Measurements from ENCODE around the gene ZNF117.
"Not testable (repeated sequence)": the region's sequence is repeated elsewhere in the genome, so short reads cannot be mapped to it uniquely, and the experiment has no call there.

Gene ZNF117

DNA sequence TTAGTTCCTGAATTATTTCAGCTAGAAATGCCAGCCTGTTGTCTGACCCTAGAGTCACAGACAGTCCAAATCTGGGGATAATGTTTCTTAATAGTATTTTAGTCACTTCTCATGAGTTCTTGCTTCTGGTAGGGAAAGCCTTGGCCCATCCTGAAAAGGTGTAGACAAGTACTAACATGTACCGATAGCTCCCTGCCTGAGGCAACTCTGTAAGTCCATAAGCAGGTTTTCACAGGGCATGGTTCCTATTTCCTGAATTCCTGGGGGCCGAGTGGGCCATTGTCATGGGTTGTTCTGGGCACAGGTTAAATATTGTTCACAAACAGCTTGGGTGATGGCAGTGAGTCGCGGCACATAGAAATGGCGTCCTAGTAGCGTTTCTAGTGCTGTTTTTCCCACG, 3.1 kb upstream of the ZNF117 start:
- DNase-seq: no peak

DNA sequence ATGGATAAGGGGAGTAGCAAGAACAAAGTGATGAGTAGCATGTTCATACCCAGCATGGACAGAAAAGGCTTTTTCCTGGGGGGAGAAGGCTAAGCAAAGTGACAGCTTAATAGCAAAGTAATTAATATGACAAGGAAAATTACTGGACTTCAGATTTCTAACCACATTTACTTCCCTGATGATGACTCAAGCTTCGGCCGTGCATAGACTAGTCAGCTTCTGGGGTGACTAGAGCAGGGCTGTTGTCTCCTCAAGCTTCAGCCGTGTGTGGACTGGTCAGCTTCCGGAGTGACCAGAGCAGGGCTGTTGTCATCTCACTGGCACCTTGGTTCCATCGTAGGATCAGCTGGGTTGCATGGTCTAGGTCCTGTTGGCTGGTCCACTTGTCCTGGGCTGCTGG, 2.1 kb upstream of the ZNF117 start:
- no peak for DNase-seq

DNA sequence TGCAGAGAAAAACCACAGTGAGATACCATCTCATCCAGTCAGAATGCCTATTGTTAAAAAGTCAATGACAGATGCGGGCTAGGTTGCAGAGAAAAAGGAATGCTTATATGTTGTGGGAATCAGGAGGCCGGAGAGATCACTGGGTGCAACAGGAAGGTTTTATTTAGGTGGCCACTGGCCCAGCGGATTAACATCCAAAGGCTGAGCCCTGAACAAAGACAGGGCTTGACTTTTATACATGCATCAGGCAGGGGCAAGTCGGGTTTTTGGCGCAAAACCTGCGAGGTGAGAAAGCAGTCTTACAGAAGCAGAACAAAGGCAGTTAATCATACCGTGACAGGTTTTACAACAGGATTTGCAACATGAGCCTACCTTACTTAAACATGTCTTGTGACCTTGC, 620 bp downstream of the ZNF117 start:
- no peak for DNase-seq

DNA sequence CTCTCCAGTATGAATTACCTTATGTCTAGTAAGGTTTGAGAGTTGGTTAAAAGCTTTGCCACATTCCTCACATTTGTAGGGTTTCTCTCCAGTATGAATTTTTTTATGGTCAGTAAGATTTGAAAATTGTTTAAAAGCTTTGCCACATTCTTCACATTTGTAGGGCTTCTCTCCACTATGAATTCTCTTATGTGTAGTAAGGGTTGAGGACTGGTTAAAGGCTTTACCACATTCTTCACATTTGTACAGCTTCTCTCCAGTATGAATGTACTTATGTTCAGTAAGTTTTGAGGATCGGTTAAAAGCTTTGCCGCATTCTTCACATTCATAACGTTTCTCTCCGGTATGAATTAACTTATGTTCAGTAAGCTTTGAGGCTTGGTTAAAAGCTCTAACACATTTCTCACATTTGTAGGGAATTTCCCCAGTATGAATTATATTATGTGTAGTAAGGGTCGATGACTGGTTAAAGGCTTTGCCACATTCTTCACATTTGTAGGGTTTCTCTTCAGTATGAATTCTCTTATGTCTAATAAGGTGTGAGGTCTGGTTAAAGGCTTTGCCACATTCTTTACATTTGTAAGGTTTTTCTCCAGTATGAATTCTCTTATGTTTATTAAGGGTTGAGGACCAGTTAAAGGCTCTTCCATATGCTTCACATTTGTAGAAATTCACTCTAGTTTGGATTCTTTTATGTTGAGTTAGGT, 12.2 kb downstream of the ZNF117 start:
- DNase-seq: no peak

DNA sequence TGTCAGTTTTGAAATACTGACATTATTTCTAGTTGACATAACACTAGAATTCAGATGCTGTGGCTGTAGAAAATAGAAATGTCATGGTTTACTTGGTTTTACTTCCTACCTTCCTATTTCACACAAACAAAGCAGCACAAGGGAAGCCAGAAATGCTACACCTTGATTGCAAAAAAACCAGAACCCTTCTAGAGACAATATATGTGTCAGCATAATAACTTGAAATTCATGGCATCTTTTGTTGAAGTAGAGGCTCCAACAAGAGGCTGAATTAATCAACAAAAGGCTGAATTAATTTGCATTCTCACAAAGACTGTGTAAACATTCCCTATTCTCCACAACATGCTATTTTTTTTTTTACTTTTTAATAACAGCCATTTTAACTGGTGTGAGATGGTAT, 25.2 kb downstream of the ZNF117 start:
- no peak for DNase-seq

DNA sequence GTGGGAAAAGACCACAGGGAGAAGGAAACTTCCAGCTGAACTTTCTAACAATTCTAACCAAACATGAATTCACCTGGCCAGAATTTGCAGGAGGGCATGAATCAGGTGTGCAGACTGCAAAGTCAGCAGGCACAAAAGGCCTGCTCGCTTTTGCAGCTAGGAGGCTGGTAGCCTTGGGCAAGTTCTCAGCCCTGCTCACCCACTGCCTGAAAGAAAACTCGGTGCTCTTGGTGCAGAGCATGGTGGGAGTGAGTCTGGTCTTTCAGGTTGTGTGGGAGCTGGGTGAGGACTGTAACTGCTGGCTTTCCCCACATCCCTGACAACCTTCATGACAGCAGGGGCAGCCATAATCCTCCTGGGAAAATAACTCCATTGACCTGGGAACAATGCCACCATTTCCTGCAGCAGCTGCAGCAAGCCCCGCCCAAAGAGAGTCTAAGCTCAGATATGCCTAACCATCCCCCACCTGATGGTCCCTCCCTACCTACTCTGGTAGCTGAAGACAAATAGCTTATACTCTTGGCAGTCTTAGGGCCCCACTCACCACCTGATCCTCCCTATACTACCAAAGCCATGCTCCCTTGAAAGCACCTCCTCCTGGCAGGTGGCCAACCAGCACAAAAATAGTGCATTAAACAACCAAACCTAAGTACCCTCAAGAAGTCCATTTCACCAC, 31.6 kb downstream of the ZNF117 start:
- DNase-seq: no peak

DNA sequence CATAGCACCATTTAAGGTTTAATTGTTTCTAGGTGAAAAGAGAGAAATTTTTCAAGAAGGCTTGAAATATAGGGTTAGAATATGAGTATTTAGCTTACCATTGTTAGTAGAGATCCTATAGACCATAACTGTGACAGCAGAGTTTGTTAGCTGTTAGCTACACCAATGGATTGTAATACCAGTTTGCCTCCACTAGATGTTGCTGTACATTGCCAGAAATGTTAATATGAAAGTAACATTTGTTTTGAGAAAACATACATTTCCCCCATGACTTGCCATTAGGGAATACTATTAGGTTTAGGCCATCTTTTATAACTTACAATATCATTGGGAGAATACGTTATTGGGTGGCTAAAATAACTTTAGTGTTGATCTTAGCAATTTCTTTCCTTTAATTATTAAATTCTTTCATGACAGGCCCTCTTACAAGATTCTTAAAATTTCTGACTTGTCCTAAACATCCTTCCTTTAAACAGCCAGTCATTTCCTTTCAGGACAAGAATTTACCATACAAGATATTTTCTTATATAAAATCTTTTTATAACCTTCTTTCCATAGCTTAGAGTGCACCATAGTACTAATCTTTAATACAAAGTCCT, 39.5 kb downstream of the ZNF117 start:
- peak; percentile 60 for DNase-seq

DNA sequence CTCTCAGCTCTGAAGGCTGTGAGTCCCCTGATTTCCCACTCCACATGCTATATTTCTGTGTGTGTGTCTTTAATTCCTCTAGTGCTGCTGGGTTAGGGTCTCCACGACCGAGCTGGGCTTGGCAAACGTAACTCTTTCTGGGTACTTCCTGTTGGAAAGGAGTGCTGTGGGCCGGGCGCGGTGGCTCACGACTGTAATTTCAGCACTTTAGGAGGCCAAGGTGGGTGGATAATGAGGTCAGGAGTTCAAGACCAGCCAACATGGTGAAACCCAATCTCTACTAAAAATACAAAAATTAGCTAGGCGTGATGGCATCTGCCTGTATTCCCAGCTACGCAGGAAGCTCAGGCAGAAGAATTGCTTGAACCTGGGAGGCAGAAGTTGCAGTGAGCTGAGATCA, 40.2 kb downstream of the ZNF117 start:
- DNase-seq: not testable (repeated sequence)

DNA sequence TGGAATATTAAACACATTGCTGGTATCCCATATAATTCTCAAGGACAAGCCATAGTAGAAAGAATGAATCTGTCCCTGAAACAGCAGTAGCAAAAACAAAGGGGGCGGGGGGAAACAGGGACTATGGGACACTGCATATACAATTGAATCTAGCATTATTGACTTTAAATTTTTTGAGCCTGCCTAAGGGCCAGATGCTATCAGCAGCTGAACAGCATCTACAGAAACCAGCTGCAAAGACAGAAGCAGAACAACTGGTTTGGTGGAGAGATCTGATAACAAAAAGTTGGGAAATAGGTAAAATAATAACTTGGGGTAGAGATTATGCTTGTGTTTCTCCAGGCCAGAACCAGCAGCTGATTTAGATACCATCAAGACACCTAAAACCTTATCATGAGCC, 42.1 kb downstream of the ZNF117 start:
- DNase-seq: not testable (repeated sequence)

DNA sequence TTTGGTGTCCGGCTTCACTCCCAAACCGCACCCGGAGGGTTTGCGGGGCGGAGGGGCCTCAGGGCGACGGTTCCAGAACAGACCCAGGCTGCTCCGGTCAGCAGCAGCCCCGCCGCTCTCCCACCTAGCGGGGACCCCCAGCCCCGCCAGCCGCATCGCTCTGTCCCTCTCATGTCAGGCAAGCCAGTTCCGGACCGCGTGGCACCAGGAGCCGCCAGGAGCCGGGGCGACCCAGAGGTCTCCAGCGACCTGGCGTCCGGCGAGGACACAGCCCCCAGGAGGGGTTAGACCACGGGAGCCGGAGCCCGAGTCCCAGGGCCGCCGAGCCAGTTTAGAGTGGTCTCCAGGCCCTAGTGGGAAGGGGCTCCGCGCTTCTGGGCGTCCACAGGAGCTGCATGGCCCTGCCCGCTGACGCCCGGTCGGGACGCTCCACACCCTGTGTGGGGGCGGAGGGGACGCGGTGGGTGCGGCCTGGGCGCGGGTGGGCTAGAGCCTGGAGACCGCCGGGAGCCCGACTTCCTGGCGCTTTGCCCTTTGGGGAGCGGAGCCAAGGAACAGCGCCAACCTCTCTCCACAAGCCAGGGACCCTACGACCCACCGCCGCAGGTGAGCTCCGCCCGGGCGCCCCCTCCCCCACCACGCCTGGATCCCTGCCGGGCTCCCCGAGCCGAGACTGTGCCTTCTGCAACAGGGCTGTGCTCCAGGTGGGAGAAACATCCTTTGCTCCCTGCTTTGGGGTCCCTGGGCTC, 43.4 kb downstream of the ZNF117 start:
- DNase-seq: no peak

DNA sequence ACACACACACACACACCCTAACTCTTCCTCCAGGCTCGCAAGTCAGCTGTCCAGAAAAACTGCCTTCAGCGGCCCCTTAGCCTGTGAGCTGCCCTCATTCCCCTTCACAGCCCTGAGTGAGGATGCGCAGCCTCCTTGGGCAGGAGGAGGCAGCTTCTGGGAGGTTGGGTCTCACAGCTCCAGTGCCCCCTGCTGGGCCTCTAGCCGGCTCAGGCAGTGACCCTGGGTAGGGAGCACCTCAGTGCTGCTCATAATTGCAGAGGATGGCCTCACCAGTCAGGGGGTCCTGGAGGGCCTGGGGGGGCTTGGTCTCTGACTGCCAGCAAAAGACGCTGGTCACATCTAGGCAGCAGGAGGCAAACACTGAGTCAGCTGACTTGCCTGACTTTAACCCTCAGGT, 44.1 kb downstream of the ZNF117 start:
- DNase-seq: no peak

DNA sequence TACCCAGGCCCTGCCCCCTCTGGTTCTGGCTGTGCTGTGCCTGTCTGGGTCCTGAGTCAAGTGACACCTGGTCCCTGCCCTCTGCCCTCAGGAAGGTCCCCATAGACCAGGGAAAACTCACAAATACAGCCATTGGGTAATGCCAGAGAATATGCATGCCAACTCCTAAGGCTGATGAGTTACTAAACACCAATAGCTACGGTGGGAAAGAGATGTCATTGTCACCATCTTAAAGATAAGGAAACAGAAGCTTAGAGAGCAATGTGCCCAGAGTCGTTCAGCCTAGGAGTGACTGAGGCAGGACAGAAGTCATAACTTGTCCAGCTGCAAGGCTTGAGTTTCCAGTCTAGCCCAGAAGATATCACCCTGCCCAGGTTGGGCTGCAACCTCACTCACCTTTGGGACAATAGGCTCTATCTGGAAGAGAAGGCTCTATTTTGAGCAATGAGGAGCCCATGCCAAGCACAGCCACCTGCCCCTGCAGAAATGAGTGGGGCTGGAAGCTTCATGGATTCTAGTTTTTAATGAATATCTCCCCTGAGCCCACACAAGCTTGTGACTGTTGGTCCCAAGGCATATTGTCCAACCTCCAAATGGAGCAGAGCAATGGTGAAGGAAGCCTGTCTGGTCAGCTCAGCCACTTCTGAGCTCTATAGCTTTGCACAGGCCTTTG, 45.2 kb downstream of the ZNF117 start:
- DNase-seq: no peak

DNA sequence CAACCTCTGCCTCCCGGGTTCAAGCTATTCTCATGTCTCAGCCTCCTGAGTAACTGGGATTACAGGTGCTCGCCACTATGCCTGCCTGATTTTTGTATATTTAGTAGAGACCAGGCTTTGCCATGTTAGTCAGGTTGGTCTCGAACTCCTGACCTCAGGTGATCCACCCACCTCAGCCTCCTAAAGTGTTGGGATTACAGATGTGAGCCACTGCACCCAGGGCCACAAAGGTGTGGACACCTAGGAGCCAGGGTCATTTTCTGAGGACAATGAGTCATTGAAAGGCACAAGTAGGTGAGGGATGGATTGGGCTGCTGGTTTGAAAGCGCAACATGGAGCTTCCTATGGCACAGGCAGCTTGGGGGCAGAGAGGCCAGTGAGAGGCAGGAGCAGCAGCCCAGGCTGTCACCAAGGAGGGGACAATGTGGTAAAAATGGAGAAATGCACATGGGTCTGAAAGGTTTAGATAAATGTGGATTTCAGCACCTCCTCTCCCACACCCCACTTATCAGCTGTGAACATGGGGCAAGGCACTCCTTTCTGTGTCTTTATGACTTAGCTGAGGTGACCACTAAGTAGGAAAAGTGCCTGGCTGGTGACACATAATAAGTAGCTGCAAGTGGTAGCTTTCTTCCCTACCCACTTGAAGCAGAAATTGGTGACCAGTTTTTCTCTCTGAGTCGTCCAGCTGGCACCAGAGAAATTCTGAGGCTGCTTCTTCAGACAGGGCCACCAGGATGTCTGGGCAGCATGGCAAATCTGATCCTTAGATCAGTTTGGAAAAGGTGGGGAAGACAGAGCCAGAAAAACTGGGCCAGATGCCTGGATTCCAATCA, 46.0 kb downstream of the ZNF117 start:
- DNase-seq: not testable (repeated sequence)

DNA sequence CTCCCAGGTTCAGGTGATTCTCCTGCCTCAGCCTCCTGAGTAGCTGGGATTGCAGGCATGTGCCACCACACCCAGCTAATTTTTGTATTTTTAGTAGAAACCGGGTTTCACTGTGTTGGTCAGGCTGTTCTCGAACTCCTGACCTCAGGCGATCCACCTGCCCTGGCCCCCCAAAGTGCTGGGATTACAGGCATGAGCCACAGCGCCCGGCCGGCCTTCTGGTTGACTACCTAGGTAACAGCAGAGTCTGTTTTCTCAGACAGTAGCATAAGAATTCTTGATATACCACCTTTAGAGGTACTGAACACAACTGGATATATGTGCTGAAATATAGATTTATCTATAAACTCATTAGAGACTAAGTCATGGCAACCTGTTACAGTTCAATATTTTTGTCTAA, 50.8 kb downstream of the ZNF117 start:
- not testable (repeated sequence) for DNase-seq

DNA sequence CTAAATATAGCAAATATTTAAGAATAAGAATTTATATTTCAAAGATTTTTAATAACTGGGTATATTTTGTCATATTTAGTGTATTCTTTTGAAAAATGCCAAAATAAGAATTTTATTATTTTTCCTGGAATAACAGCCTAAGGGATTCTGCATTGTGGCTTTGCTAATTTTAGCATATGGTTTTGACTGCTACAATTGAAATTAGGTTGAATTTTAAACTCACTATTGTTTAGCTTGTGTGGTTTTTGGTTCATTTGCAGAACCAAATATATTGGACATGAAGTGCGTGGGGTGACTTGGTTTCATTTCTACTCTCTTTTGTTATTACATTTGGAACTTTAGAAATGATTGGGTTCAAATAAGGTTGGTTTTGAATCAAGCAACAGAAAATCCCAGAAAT, 52.3 kb downstream of the ZNF117 start:
- no peak for DNase-seq

DNA sequence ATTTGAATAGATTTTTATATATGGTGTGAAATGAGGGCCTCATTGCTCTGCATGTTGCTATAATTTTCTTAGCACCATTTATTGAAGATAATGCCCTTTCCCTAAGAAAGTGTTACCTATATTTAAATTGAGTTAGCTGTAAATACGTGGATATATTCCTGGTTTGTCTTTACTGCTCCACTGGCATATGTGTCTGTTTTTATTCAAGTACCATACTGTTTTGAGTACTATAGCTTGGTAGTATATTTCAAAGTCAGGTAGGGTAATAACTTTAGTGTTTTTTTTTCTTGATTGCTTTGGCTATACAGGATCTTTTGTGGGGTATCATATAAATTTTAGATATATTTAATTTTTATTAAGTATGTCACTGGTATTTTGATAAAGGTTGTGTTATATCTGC, 56.4 kb downstream of the ZNF117 start:
- DNase-seq: no peak

DNA sequence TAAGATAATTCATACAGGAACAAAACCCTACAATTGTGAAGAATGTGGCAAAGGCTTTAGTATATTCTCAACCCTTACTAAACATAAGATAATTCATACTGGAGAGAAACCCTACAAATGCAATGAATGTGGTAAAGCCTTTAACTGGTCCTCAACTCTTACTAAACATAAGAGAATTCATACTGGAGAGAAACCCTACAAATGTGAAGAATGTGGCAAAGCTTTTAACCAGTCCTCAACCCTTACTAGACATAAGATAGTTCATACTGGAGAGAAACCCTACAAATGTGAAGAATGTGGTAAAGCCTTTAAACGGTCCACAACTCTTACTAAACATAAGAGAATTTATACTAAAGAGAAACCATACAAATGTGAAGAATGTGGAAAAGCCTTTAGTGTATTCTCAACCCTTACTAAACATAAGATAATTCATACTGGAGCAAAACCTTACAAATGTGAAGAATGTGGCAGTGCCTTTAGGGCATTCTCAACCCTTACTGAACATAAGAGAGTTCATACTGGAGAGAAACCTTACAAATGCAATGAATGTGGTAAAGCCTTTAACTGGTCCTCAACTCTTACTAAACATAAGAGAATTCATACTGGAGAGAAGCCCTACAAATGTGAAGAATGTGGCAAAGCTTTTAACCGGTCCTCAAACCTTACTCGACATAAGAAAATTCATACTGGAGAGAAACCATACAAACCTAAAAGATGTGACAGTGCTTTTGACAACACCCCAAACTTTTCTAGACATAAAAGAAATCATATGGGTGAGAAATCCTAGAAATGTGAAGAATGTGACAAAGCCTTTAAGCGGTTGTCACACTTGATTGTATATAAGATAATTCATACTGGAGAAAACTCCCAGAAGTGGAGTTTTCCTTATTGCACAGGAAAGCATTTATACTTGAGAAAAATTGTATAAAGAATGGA, 62.3 kb downstream of the ZNF117 start:
- not testable (repeated sequence) for DNase-seq

Data from CD4-positive, alpha-beta T cell treated with Interleukin-21 for 1 hour (primary cell).